ENCODE data around the gene ANGPTL3.

Gene ANGPTL3

GRCh38 chr1:62625415-62625814 is 28.1 kb downstream of the ANGPTL3 start:
- DNase-seq (ENCODE audit: low read depth, low spot score), result no peak

GRCh38 chr1:62628506-62628905 is 31.2 kb downstream of the ANGPTL3 start:
- no peak for DNase-seq (ENCODE audit: low read depth, low spot score)

GRCh38 chr1:62637392-62638105 is 40.2 kb downstream of the ANGPTL3 start:
- no peak for DNase-seq (ENCODE audit: low read depth, low spot score)

- no peak for DNase-seq (ENCODE audit: low read depth, low spot score)
Measured at GRCh38 chr1:62643283-62643682, 46.0 kb downstream of the ANGPTL3 start.

GRCh38 chr1:62652387-62652786 is 55.1 kb downstream of the ANGPTL3 start:
- DNase-seq (ENCODE audit: low read depth, low spot score), result no peak

- DNase-seq (ENCODE audit: low read depth, low spot score), result no peak
Measured at GRCh38 chr1:62654744-62655143, 57.4 kb downstream of the ANGPTL3 start.
